CD4-positive, alpha-beta memory T cell (primary cell): ENCODE data around the gene GRK5. TPM values are rescaled to one million over a fixed set of nuclear protein-coding genes. Genes with fewer than 3 reads are reported as not detected.

ENCODE experiments used
- CTCF ChIA-PET: fragments of 350-600 bp; sonication (Branson Sonifier 250); formaldehyde crosslinking; loops from one replicate; lab custom pipeline; 2021; ENCODE audit warnings: inconsistent platforms; ENCODE audit not compliant: partially characterized antibody; lab: Charles Lee
- POLR2A ChIA-PET: fragments of 350-600 bp; sonication (Branson Sonifier 250); formaldehyde crosslinking; loops from one replicate; lab custom pipeline; 2021; ENCODE audit not compliant: partially characterized antibody; lab: Charles Lee
- DNase-seq, 5 donors: peaks; one replicate each; pipeline versions ENCODE4 v3.0.0 to v3.0.0-alpha.2; 2020 to 2022; ENCODE audit warnings: mixed read lengths in 1 of 5
- H3K27ac ChIP-seq: one replicate; pipeline ENCODE4 v1.7.0; 2013; ENCODE audit warnings: low read depth, low read length
- H3K27me3 ChIP-seq: 2 replicates; pipeline ENCODE4 v1.7.0; 2013; ENCODE audit warnings: mild to moderate bottlenecking, low read length, moderate library complexity; ENCODE audit not compliant: insufficient read depth
- H3K36me3 ChIP-seq: 2 replicates; pipeline ENCODE4 v1.7.0; 2013; ENCODE audit warnings: mild to moderate bottlenecking, low read length, moderate library complexity; ENCODE audit not compliant: insufficient read depth
- H3K4me1 ChIP-seq: 2 replicates; pipeline ENCODE4 v1.7.0; 2013; ENCODE audit warnings: mild to moderate bottlenecking, low read length, moderate library complexity; ENCODE audit not compliant: insufficient read depth
- H3K4me3 ChIP-seq, 2 donors: one replicate each; pipeline ENCODE4 v1.7.0; 2013; ENCODE audit warnings: low read length in 2 of 2, mild to moderate bottlenecking in 1 of 2
- H3K9me3 ChIP-seq, 2 donors: one replicate each; pipeline ENCODE4 v1.7.0; 2013; ENCODE audit warnings: low read length in 2 of 2, control low read depth in 1 of 2; ENCODE audit not compliant: control insufficient read depth in 1 of 2
- H3K27ac Mint-ChIP-seq, 7 donors: one replicate each; pipeline ENCODE4 v1.8.0; 2020 to 2021; ENCODE audit warnings: mixed read lengths in 7 of 7, mild to moderate bottlenecking in 6 of 7, inconsistent platforms in 3 of 7, moderate library complexity in 3 of 7
- H3K27me3 Mint-ChIP-seq, 2 donors: one replicate each; pipeline ENCODE4 v1.8.0; 2020 to 2021; ENCODE audit warnings: mixed read lengths in 2 of 2
- H3K36me3 Mint-ChIP-seq, 2 donors: one replicate each; pipeline ENCODE4 v1.8.0; 2020 to 2021; ENCODE audit warnings: mixed read lengths in 2 of 2, inconsistent platforms in 1 of 2, mild to moderate bottlenecking in 1 of 2
- H3K4me1 Mint-ChIP-seq, 4 donors: one replicate each; pipeline ENCODE4 v1.8.0; 2020 to 2021; ENCODE audit warnings: mixed read lengths in 4 of 4, mild to moderate bottlenecking in 1 of 4
- H3K4me3 Mint-ChIP-seq, 8 donors: one replicate each; pipeline ENCODE4 v1.8.0; 2020 to 2021; ENCODE audit warnings: mixed read lengths in 8 of 8, mild to moderate bottlenecking in 7 of 8, moderate library complexity in 6 of 8, inconsistent platforms in 3 of 8
- H3K9me3 Mint-ChIP-seq, 8 donors: one replicate each; pipeline ENCODE4 v1.8.0; 2020 to 2021; ENCODE audit warnings: mixed read lengths in 8 of 8, mild to moderate bottlenecking in 5 of 8, inconsistent platforms in 3 of 8, moderate library complexity in 1 of 8
- intact Hi-C: fragments of 100-400 bp; cut with micrococcal nuclease; formaldehyde crosslinking; loops from one replicate; pipeline ENCODE4 v1.15.1; 2023
- polyA plus RNA-seq, 2 donors: library from polyadenylated mRNA; unstranded; fragments of 300-500 nt; fragmentation: Illumina TruSeq; gene quantifications; one replicate each; pipeline ENCODE4 v1.2.3, GENCODE V29; 2021
- total RNA-seq, 2 experiments: library from RNA; stranded (reverse); gene quantifications; one replicate each; pipeline ENCODE4 v1.2.3, GENCODE V29; 2021

The GRK5 gene
- total and polyA plus RNA-seq, 4 experiments from 2014 or later: 7.6 to 27.9 (median 18.6) TPM

- POLR2A ChIA-PET: no interaction called here
- no peak overlapping the region for H3K4me3 Mint-ChIP-seq
These were observed 234.8 kb downstream of the GRK5 start for GRCh38 chr10:119441921-119442757.

DNA sequence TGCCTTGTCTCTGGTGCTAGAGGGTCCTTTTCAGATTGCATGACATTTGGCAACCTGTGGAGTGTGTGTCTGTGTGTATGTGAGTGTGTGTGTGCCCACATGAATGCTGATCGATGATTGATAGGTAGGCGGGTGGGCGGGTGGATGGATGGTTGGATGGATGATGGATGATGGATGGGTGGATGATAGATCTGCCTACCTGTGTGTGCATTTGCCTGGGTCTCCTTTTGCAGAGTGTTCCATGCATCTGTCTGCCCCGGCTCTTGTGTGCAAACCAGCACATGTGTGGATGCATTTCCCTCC lies 235.3 kb downstream of the GRK5 start:
- H3K9me3 ChIP-seq: no peaks in the 10 kb centered on the region
- POLR2A ChIA-PET: no interaction called here
- H3K27ac ChIP-seq: no peak overlapping the region
- Mint-ChIP-seq H3K9me3 (no peaks in the 10 kb centered on the region), H3K27ac (peak overlapping the region in 4 of 7 donors; percentile 11 to 63 (median 34)), H3K27me3 (no peaks in the 10 kb centered on the region), H3K4me3 (no peak overlapping the region), H3K36me3 (peaks cover 3 to 23% of the 10 kb centered on the region in 2 donors), H3K4me1 (peaks cover 1 to 13% (median 8%) of the 10 kb centered on the region in 4 donors)
- no peaks in the 10 kb centered on the region for H3K27me3 ChIP-seq
- no peak overlapping the region for H3K4me3 ChIP-seq
- CTCF ChIA-PET: interaction anchor here (2.1 to 6.2 kb wide), 5 partner anchors 43 to 243 kb away, joined by 4 to 59 read pairs (median 48); partner anchors contain the start of genes GRK5 and RGS10
- DNase-seq: no peak
- no peaks in the 10 kb centered on the region for H3K36me3 ChIP-seq
- peaks cover 6% of the 10 kb centered on the region for H3K4me1 ChIP-seq
- intact Hi-C loops: no loop called here

More at GRCh38 chr10:119441921-119442757, 234.8 kb downstream of the GRK5 start:
- Histone ChIP-seq H3K27me3 (no peaks in the 10 kb centered on the region), H3K4me3 (no peak overlapping the region), H3K9me3 (no peaks in the 10 kb centered on the region), H3K36me3 (no peaks in the 10 kb centered on the region), H3K4me1 (peaks cover 6% of the 10 kb centered on the region), H3K27ac (no peak overlapping the region)
- peak overlapping the region in 3 of 7 donors; percentile 13 to 76 (median 36) for H3K27ac Mint-ChIP-seq
- H3K4me1 Mint-ChIP-seq: peaks cover 1 to 13% (median 8%) of the 10 kb centered on the region in 4 donors
- DNase-seq: no peak
- H3K9me3 Mint-ChIP-seq: no peaks in the 10 kb centered on the region
- no peaks in the 10 kb centered on the region for H3K27me3 Mint-ChIP-seq
- intact Hi-C loops: no loop called here
- CTCF ChIA-PET: interaction anchor here (0.6 to 4.7 kb wide), 4 partner anchors 102 to 643 kb away, joined by 3 to 59 read pairs (median 29); partner anchors contain the start of gene RGS10
- H3K36me3 Mint-ChIP-seq: peaks cover 3 to 22% of the 10 kb centered on the region in 2 donors

GRCh38 chr10:119443441-119443840 lies 236.1 kb downstream of the GRK5 start:
- no peaks in the 10 kb centered on the region for H3K27me3 Mint-ChIP-seq

GRCh38 chr10:119443970-119444660 lies 236.7 kb downstream of the GRK5 start:
- H3K4me3 Mint-ChIP-seq: no peak overlapping the region
- POLR2A ChIA-PET: interaction anchor here (3.2 kb wide), 1 partner anchor 99 kb away, joined by 21 read pairs; the partner anchor contains the start of gene RGS10
- H3K27ac ChIP-seq: no peak overlapping the region
- no peak overlapping the region for H3K4me3 ChIP-seq
- H3K27me3 ChIP-seq: no peaks in the 10 kb centered on the region
- H3K9me3 ChIP-seq: no peaks in the 10 kb centered on the region
- peaks cover 7% of the 10 kb centered on the region for H3K36me3 ChIP-seq
- DNase-seq: no peak
- CTCF ChIA-PET: interaction anchor here (0.8 to 6.2 kb wide), 14 partner anchors 9 to 245 kb away, joined by 3 to 59 read pairs (median 8); partner anchors contain the start of genes GRK5 and RGS10
- peaks cover 1 to 13% (median 8%) of the 10 kb centered on the region in 4 donors for H3K4me1 Mint-ChIP-seq
- H3K4me1 ChIP-seq: peaks cover 6% of the 10 kb centered on the region
- H3K36me3 Mint-ChIP-seq: peaks cover 4 to 12% of the 10 kb centered on the region in 2 donors
- no peaks in the 10 kb centered on the region for H3K9me3 Mint-ChIP-seq
- intact Hi-C loops: no loop called here
- H3K27ac Mint-ChIP-seq: peak overlapping the region in 1 of 7 donors; percentile 35
- no peaks in the 10 kb centered on the region for H3K27me3 Mint-ChIP-seq

More at GRCh38 chr10:119443441-119443840, 236.1 kb downstream of the GRK5 start:
- H3K27ac ChIP-seq: no peak overlapping the region
- Mint-ChIP-seq H3K4me3 (no peak overlapping the region), H3K36me3 (peaks cover 4 to 17% of the 10 kb centered on the region in 2 donors), H3K4me1 (peaks cover 1 to 13% (median 8%) of the 10 kb centered on the region in 4 donors), H3K9me3 (no peaks in the 10 kb centered on the region), H3K27ac (peak overlapping the region in 2 of 7 donors; percentile 42 to 65)
- intact Hi-C loops: no loop called here
- H3K27me3 ChIP-seq: no peaks in the 10 kb centered on the region
- DNase-seq: no peak
- ChIA-PET POLR2A (no interaction called here), CTCF (interaction anchor here (0.8 to 6.2 kb wide), 8 partner anchors 9 to 244 kb away, joined by 3 to 59 read pairs (median 11); partner anchors contain the start of genes GRK5 and RGS10)
- no peak overlapping the region for H3K4me3 ChIP-seq
- H3K36me3 ChIP-seq: peaks cover 4% of the 10 kb centered on the region
- H3K9me3 ChIP-seq: no peaks in the 10 kb centered on the region
- H3K4me1 ChIP-seq: peaks cover 6% of the 10 kb centered on the region

DNA sequence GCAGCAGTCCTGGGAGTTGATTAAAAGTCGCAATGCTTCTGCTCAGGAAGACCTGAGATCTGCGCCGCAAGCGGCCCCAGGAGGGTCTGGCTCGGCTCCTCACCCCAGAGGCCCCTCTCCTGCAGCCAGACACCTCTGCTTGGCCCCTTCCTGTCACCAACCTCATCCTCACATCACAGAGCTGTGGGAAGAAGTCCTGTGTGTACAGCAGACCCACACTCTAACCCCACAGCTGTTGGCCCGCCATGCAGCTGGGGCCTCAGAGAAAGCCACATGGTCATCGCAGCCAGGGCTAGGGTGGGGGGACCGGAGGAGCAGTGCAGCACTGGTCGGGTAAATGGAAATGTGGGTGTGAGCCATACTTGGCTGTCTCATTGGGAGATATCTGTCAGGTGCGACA lies 237.5 kb downstream of the GRK5 start:
- H3K9me3 ChIP-seq: no peaks in the 10 kb centered on the region
- Mint-ChIP-seq H3K27me3 (no peaks in the 10 kb centered on the region), H3K36me3 (peaks cover 4 to 14% of the 10 kb centered on the region in 2 donors), H3K27ac (peak overlapping the region in 1 of 7 donors; percentile 52), H3K4me3 (no peak overlapping the region), H3K4me1 (peaks cover 1 to 13% (median 8%) of the 10 kb centered on the region in 4 donors), H3K9me3 (no peaks in the 10 kb centered on the region)
- H3K36me3 ChIP-seq: peaks cover 7% of the 10 kb centered on the region
- ChIA-PET POLR2A (interaction anchor here (0.7 to 3.2 kb wide), 3 partner anchors 57 to 98 kb away, joined by 4 to 21 read pairs (median 5); partner anchors contain the start of gene RGS10), CTCF (interaction anchor here (0.9 to 6.2 kb wide), 30 partner anchors 8 to 255 kb away, joined by 3 to 59 read pairs (median 4); partner anchors contain the start of genes GRK5 and RGS10)
- H3K4me1 ChIP-seq: peaks cover 6% of the 10 kb centered on the region
- H3K27me3 ChIP-seq: no peaks in the 10 kb centered on the region
- DNase-seq: no peak
- H3K27ac ChIP-seq: no peak overlapping the region
- intact Hi-C loops: loop anchor here (1.0 to 5.0 kb wide), 6 partner anchors 44 to 306 kb away; no protein-coding TSS in a partner anchor
- H3K4me3 ChIP-seq: no peak overlapping the region

GRCh38 chr10:119445311-119445934 lies 238.1 kb downstream of the GRK5 start:
- ChIA-PET CTCF (interaction anchor here (0.8 to 6.2 kb wide), 32 partner anchors 11 to 255 kb away, joined by 3 to 59 read pairs (median 4); partner anchors contain the start of genes GRK5 and RGS10), POLR2A (interaction anchor here (0.7 to 3.2 kb wide), 4 partner anchors 57 to 239 kb away, joined by 4 to 21 read pairs (median 6); partner anchors contain the start of genes GRK5 and RGS10)
- no peaks in the 10 kb centered on the region for H3K9me3 ChIP-seq
- Mint-ChIP-seq H3K4me1 (peaks cover 1 to 13% (median 8%) of the 10 kb centered on the region in 4 donors), H3K36me3 (peaks cover 4 to 15% of the 10 kb centered on the region in 2 donors), H3K27me3 (no peaks in the 10 kb centered on the region), H3K27ac (peak overlapping the region in 3 of 7 donors; percentile 43 to 65 (median 48)), H3K9me3 (no peaks in the 10 kb centered on the region), H3K4me3 (peak overlapping the region in 1 of 8 donors; percentile 22)
- peak; percentile 72 to 79 (median 76) for DNase-seq
- H3K27ac ChIP-seq: no peak overlapping the region
- H3K27me3 ChIP-seq: no peaks in the 10 kb centered on the region
- H3K4me1 ChIP-seq: peaks cover 6% of the 10 kb centered on the region
- peaks cover 7% of the 10 kb centered on the region for H3K36me3 ChIP-seq
- intact Hi-C loops: loop anchor here (1.0 to 5.0 kb wide), 6 partner anchors 44 to 306 kb away; no protein-coding TSS in a partner anchor
- no peak overlapping the region for H3K4me3 ChIP-seq
